K562 (cell line): Measurements from ENCODE around the gene ENO2. TPM values are rescaled to one million over a fixed set of nuclear protein-coding genes. Genes with fewer than 3 reads are reported as not detected.
A peak's percentile ranks its signal among the peaks of the same experiment; 100 is the strongest.

Source experiments
- ARID1B ChIP-seq: fragments of 450-650 bp; IDR thresholded peaks from 2 replicates; pipeline ENCODE4 v1.6.1; 2016; ENCODE audit warnings: antibody characterized with exemption, mild to moderate bottlenecking, inconsistent platforms
- CXXC5 ChIP-seq: fragments of 250-450 bp; sonication (Bioruptor Pico); IDR thresholded peaks from 2 replicates; pipeline ENCODE4 v1.8.0; 2022; ENCODE audit warnings: inconsistent platforms, mild to moderate bottlenecking, moderate library complexity
- E2F3 ChIP-seq: fragments of 250-450 bp; sonication (Bioruptor Pico); IDR thresholded peaks from 2 replicates; pipeline ENCODE4 v1.4.0; 2020; ENCODE audit warnings: mild to moderate bottlenecking
- HMGN3 ChIP-seq: IDR thresholded peaks from 2 replicates; pipeline ENCODE4 v1.6.1; 2011; ENCODE audit warnings: borderline replicate concordance, low read depth, mild to moderate bottlenecking, mixed read lengths, low read length; ENCODE audit not compliant: insufficient read length; ENCODE audit errors: extremely low read depth
- HNRNPLL ChIP-seq: fragments of 200-400 bp; formaldehyde crosslinking; IDR thresholded peaks from 2 replicates; pipeline ENCODE4 v1.6.1; 2017; ENCODE audit warnings: low read length, low read depth, mild to moderate bottlenecking; ENCODE audit not compliant: poor library complexity, severe bottlenecking
- LCOR ChIP-seq: sonication (generic); formaldehyde crosslinking; IDR thresholded peaks from 2 replicates; pipeline ENCODE4 v1.8.0; 2022; ENCODE audit warnings: mild to moderate bottlenecking, missing genetic modification reagents
- MCM5 ChIP-seq: fragments of 450-650 bp; IDR thresholded peaks from 2 replicates; pipeline ENCODE4 v1.6.1; 2016; ENCODE audit warnings: low read depth
- RAD21 ChIP-seq, 2 experiments: fragments of 250-450 bp in 1 of 2; fragments of 450-650 bp in 1 of 2; sonication (Bioruptor Pico) in 1 of 2; formaldehyde crosslinking in 1 of 2; IDR thresholded peaks in 1 of 2; conservative IDR thresholded peaks in 1 of 2; 2 replicates each; pipeline versions ENCODE4 v1.4.0 to v1.8.0; 2020 to 2022; ENCODE audit warnings: mild to moderate bottlenecking in 2 of 2, moderate library complexity in 1 of 2
- RBM14 ChIP-seq: fragments of 200-400 bp; formaldehyde crosslinking; IDR thresholded peaks from 2 replicates; pipeline ENCODE4 v1.6.1; 2018; ENCODE audit warnings: low read depth, mild to moderate bottlenecking, low read length, moderate library complexity, borderline replicate concordance; ENCODE audit not compliant: insufficient read depth
- SRSF1 ChIP-seq: fragments of 200-400 bp; formaldehyde crosslinking; IDR thresholded peaks from 2 replicates; pipeline ENCODE4 v1.6.1; 2017; ENCODE audit warnings: mild to moderate bottlenecking, low read depth, low read length, moderate library complexity
- TAF15 ChIP-seq: fragments of 200-400 bp; formaldehyde crosslinking; IDR thresholded peaks from 2 replicates; pipeline ENCODE4 v1.6.1; 2017; ENCODE audit warnings: mild to moderate bottlenecking, low read depth, low read length, moderate library complexity
- TCF3 ChIP-seq: sonication (generic); formaldehyde crosslinking; IDR thresholded peaks from 2 replicates; pipeline ENCODE4 v1.4.0; 2020; ENCODE audit warnings: mild to moderate bottlenecking, missing genetic modification reagents
- ZEB2 ChIP-seq: fragments of 450-650 bp; IDR thresholded peaks from 2 replicates; pipeline ENCODE4 v1.6.1; 2016
- ZNF143 ChIP-seq: sonication (generic); formaldehyde crosslinking; IDR thresholded peaks from 2 replicates; pipeline ENCODE4 v1.9.0; 2022; ENCODE audit warnings: mild to moderate bottlenecking, missing genetic modification reagents
- ZNF717 ChIP-seq: fragments of 250-450 bp; sonication (Bioruptor Pico); IDR thresholded peaks from 2 replicates; pipeline ENCODE4 v1.5.0; 2021
- ZSCAN29 ChIP-seq: fragments of 450-650 bp; IDR thresholded peaks from 2 replicates; pipeline ENCODE4 v1.6.1; 2017
- polyA plus RNA-seq, 8 experiments: library from polyadenylated mRNA; depleted of rRNA in 4 of 8; stranded (reverse) in 5 of 8; unstranded in 3 of 8; fragments of >200 nt; fragmentation: Nextera tagmentation in 2 of 8; fragmentation: Illumina TruSeq in 1 of 8; extraction: Ambion mirVana in 2 of 8; extraction: Trizol in 1 of 8; gene quantifications; 2 replicates each; pipeline versions ENCODE4 v1.2.1 to v1.2.3, GENCODE V29; 2011 to 2014; ENCODE audit warnings: inconsistent platforms in 1 of 8, missing spikeins in 1 of 8
- total RNA-seq, 7 experiments: library from RNA; depleted of rRNA in 6 of 7; stranded (reverse); fragments of >200 nt in 6 of 7; fragmentation: Illumina TruSeq in 2 of 7; extraction: Trizol in 2 of 7; gene quantifications; 2 replicates each; pipeline versions ENCODE4 v1.2.1 to v1.2.3, GENCODE V29; 2011 to 2021; ENCODE audit warnings: low replicate concordance in 1 of 7
- TF ChIP-seq, protein P1 (sequence below): sonication (generic); IDR thresholded peaks from 2 replicates; pipeline ENCODE4 v1.6.1; 2016
- TF ChIP-seq, protein P2 (sequence below): fragments of 150-350 bp; conservative IDR thresholded peaks from 2 replicates; pipeline ENCODE4 v1.6.1; 2014; ENCODE audit warnings: low read length
- TF ChIP-seq, protein P3 (sequence below): fragments of 250-450 bp; sonication (Bioruptor Pico); IDR thresholded peaks from 2 replicates; pipeline ENCODE4 v1.9.0; 2021; ENCODE audit warnings: mild to moderate bottlenecking
- TF ChIP-seq, protein P4 (sequence below), 2 experiments: fragments of 250-450 bp in 1 of 2; fragments of 450-650 bp in 1 of 2; sonication (Bioruptor Pico) in 1 of 2; IDR thresholded peaks; 2 replicates each; pipeline versions ENCODE4 v1.6.1 to v1.8.0; 2016 to 2021; ENCODE audit warnings: mild to moderate bottlenecking in 2 of 2, moderate library complexity in 2 of 2, missing compliant biosample characterization in 1 of 2, missing genetic modification characterization in 1 of 2
- TF ChIP-seq, protein P5 (sequence below), 2 experiments: fragments of 450-650 bp; IDR thresholded peaks; 2 replicates each; pipeline ENCODE4 v1.6.1; 2016

ENO2 gene
- total and polyA plus RNA-seq, 9 of the 15 experiments (the other 6 are each of a cell fraction or from before 2014, with no cell fraction given): 10.9 to 43.3 (median 21.0) TPM

DNA sequence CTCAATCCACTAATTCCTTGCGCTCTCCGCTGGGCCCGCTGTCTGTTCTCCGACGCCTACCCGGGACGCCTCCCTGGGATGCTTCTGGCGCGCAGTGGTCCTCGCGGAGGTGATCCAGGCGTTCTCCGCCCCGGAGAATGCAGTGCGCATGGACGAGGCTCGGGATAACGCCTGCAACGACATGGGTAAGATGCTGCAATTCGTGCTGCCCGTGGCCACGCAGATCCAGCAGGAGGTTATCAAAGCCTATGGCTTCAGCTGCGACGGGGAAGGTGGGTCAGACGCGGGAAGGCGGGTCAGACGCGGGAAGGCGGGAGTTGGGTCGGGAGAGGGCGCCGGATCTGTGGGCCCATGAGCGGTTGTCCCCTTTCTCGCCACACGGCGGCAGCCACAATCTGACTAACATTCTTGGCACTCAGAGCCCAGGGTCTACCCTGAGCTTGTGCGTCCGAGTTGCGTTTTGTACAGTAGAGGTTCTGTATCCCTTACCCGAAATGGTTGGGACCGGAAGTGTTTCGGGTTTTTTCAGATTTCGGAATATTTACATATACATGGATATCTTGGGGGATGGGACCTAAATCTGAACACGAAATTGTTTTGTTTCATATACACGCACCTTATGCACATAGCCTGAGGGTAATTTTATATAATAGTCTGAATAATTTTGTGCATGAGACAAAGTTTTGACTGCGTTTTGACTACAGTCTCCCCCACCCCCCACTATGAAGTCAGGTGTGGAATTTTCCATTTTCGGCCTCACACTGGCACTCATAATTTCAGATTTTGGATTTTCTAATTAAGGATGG is 30.2 kb downstream of the ENO2 start (continued):
- TF ChIP-seq, protein P1, sequence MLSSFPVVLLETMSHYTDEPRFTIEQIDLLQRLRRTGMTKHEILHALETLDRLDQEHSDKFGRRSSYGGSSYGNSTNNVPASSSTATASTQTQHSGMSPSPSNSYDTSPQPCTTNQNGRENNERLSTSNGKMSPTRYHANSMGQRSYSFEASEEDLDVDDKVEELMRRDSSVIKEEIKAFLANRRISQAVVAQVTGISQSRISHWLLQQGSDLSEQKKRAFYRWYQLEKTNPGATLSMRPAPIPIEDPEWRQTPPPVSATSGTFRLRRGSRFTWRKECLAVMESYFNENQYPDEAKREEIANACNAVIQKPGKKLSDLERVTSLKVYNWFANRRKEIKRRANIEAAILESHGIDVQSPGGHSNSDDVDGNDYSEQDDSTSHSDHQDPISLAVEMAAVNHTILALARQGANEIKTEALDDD: no peak
- TF ChIP-seq CXXC5 (peak; percentile 60; the same call in 1 of the 2 replicates), HNRNPLL (peak; percentile 61), SRSF1 (peak; percentile 91; the same call in 1 of the 2 replicates), LCOR (CRISPR knock-in tag) (peak; percentile 84), TCF3 (CRISPR knock-in tag) (peak; percentile 20; the same call in 1 of the 2 replicates), RBM14 (peak; percentile 100), ARID1B (peak; percentile 19; the same call in 1 of the 2 replicates), E2F3 (CRISPR knock-in tag) (peak; percentile 45; the same call in 1 of the 2 replicates), RAD21 (CRISPR knock-in tag; conservative IDR thresholded peaks at IDR 0.05 in 1 of 2, IDR thresholded peaks at IDR 0.05 in 1 of 2) (peak; percentile 90 to 91), ZSCAN29 (peak; percentile 95), HMGN3 (no peak), ZNF143 (no peak), ZNF717 (CRISPR knock-in tag) (no peak), TAF15 (peak; percentile 96), MCM5 (no peak), ZEB2 (peak; percentile 45; the same call in 1 of the 2 replicates)
- TF ChIP-seq, protein P2, sequence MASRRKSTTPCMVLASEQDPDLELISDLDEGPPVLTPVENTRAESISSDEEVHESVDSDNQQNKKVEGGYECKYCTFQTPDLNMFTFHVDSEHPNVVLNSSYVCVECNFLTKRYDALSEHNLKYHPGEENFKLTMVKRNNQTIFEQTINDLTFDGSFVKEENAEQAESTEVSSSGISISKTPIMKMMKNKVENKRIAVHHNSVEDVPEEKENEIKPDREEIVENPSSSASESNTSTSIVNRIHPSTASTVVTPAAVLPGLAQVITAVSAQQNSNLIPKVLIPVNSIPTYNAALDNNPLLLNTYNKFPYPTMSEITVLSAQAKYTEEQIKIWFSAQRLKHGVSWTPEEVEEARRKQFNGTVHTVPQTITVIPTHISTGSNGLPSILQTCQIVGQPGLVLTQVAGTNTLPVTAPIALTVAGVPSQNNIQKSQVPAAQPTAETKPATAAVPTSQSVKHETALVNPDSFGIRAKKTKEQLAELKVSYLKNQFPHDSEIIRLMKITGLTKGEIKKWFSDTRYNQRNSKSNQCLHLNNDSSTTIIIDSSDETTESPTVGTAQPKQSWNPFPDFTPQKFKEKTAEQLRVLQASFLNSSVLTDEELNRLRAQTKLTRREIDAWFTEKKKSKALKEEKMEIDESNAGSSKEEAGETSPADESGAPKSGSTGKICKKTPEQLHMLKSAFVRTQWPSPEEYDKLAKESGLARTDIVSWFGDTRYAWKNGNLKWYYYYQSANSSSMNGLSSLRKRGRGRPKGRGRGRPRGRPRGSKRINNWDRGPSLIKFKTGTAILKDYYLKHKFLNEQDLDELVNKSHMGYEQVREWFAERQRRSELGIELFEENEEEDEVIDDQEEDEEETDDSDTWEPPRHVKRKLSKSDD: no peak
- TF ChIP-seq, protein P3, sequence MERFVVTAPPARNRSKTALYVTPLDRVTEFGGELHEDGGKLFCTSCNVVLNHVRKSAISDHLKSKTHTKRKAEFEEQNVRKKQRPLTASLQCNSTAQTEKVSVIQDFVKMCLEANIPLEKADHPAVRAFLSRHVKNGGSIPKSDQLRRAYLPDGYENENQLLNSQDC (CRISPR knock-in tag): no peak
- TF ChIP-seq, protein P4, sequence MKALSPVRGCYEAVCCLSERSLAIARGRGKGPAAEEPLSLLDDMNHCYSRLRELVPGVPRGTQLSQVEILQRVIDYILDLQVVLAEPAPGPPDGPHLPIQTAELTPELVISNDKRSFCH (CRISPR knock-in tag; IDR thresholded peaks at IDR 0.05): no peak
- TF ChIP-seq, protein P4 (tag; IDR thresholded peaks at IDR 0.05): peak; percentile 71; the same call in 1 of the 2 replicates
- TF ChIP-seq, protein P5, sequence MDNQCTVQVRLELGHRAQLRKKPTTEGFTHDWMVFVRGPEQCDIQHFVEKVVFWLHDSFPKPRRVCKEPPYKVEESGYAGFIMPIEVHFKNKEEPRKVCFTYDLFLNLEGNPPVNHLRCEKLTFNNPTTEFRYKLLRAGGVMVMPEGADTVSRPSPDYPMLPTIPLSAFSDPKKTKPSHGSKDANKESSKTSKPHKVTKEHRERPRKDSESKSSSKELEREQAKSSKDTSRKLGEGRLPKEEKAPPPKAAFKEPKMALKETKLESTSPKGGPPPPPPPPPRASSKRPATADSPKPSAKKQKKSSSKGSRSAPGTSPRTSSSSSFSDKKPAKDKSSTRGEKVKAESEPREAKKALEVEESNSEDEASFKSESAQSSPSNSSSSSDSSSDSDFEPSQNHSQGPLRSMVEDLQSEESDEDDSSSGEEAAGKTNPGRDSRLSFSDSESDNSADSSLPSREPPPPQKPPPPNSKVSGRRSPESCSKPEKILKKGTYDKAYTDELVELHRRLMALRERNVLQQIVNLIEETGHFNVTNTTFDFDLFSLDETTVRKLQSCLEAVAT (IDR thresholded peaks at IDR 0.05): peak in 1 of 2 experiments; percentile 80; a peak in 1 of 4 replicates
